T-helper 17 cell (primary cell): ENCODE results near the gene DNAJB6. TPM values are rescaled to one million over a fixed set of nuclear protein-coding genes. Genes with fewer than 3 reads are reported as not detected.

Experiments used
- ATAC-seq: fragments of 150-1000 bp; cut with Tn5 transposase; 2 replicates; pipeline ENCODE4 v1.10.0; 2021; ENCODE audit warnings: mild to moderate bottlenecking, moderate library complexity
- DNase-seq, 3 donors: peaks; one replicate each; pipeline versions ENCODE4 v3.0.0 to v3.0.0-alpha.2; 2020 to 2021
- H3K9me3 ChIP-seq: one replicate; pipeline ENCODE4 v1.7.0; 2013; ENCODE audit warnings: low read length, mild to moderate bottlenecking; ENCODE audit not compliant: control insufficient read depth, poor library complexity, severe bottlenecking
- H3K27ac Mint-ChIP-seq: one replicate; pipeline ENCODE4 v1.8.0; 2022; ENCODE audit warnings: mild to moderate bottlenecking, moderate library complexity, mixed read lengths
- H3K27me3 Mint-ChIP-seq: one replicate; pipeline ENCODE4 v1.8.0; 2022; ENCODE audit warnings: mixed read lengths
- H3K36me3 Mint-ChIP-seq: one replicate; pipeline ENCODE4 v1.8.0; 2022; ENCODE audit warnings: low read depth, mixed read lengths
- H3K4me1 Mint-ChIP-seq: one replicate; pipeline ENCODE4 v1.8.0; 2022; ENCODE audit warnings: mild to moderate bottlenecking, mixed read lengths
- H3K4me3 Mint-ChIP-seq: one replicate; pipeline ENCODE4 v1.8.0; 2022; ENCODE audit warnings: mild to moderate bottlenecking, moderate library complexity, mixed read lengths
- total RNA-seq, 4 donors: library from RNA in 2 of 4; stranded (reverse) in 2 of 4; gene quantifications; one replicate each; pipeline ENCODE4 v1.2.3 and lab custom pipeline; 2022 to 2026

The DNAJB6 gene
- 100 to 1,000 TPM; 266 to 278 TPM for total RNA-seq
- 181 to 362 reads per million in 2 donors for total RNA-seq (lab: John Stamatoyannopoulos, UW)

DNA sequence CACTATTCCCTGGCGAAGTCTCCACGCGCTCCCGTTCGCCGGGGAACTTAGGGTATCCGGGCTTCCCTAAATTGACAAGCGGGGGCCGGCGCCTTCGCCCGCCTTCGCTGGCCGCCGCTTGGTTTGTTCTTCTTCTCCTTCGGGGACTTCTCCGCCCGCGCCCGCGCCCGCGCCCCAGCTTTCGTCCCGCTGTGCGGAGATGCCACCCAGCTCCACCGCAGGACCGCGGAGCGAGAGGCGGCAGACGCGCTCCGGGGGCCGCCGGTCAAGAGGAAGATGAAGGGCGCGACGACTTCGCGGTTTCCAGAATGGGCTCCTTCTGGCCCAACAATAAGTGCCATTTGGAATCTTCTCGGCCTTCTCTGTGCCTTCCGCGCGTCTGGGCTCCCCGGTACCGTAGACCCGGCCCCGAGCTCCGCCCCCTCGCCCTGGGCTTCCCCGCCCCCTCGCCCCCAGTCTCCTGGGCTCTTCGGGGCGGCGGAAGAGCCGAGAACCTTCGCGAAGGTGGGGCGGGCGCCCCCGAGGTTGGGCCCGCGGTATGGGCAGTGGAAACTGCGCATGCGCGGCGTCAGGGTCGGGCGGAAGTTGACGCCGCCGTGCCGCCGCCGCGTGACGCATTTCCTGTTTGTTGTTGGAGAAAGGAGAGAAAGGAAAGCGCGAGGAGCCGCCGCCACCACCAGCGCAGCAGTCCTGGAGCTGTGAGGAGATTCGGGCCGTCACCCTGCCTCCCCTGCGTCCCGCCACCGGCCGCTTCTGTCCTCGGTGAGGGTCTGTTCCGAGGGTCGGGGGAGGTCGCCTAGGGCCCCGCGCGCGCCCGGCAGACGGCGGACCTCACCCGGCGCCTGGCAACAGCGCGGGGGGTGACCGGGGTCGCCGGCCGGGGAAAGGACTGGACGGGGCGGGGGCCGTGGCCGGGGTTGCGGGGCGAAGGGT, at the start of gene DNAJB6:
Gene DNAJB6, plus strand, starts transcription at position 622 of the 933 bp plus-strand sequence. CDS start 21,569 bp downstream, outside the sequence.
- H3K9me3 ChIP-seq: no peaks in the 10 kb centered on the region
- peaks cover 33% of the 10 kb centered on the region for H3K4me1 Mint-ChIP-seq
- peak within 1 kb of the TSS; percentile 98 for H3K4me3 Mint-ChIP-seq
- H3K27me3 Mint-ChIP-seq: peaks cover 11% of the 10 kb centered on the region
- peaks cover 4% of the 10 kb centered on the region for H3K36me3 Mint-ChIP-seq
- ATAC-seq (peak; percentile 85), DNase-seq (peak; percentile 94 to 98 (median 96))
- peak within 1 kb of the TSS; percentile 96 for H3K27ac Mint-ChIP-seq

DNA sequence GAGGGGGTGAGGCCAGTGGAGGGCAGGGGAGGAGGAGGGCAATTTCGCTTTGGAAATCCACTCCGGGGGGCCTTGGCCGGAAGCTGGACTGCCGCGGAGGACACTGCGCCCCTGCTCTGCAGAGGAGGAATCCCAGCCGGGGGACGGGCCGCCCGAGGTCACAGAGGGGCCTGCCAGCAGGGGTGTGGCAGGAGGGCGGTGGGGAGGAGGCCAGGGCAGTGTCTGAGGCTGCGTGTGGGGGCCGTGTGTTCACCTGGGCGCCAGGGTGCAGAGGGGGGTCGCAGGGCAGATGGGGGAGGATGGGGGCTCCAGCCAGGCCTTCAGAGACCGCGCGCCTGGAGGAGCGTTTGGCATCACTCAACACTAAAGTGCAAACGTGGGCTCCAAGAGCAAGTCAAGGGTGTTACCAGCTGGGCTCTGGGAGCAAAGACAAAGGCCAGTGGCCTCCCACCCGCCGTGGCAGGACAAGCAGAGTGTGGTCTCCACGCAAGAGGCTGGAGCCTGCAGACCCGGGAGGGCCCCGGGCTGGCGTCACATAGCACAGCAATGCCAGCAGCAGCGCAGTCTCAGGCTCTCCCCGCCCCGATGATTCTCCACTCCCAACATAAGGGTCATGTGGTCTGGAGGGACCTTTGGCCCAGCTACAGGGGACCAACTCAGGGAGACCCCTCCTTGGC, 45.3 kb upstream of the DNAJB6 start:
- Mint-ChIP-seq H3K36me3 (peaks cover 3% of the 10 kb centered on the region), H3K27me3 (peaks cover 5% of the 10 kb centered on the region), H3K4me1 (peaks cover 5% of the 10 kb centered on the region), H3K27ac (no peak overlapping the region), H3K4me3 (no peak overlapping the region)
- ATAC-seq (no peak), DNase-seq (no peak)
- no peaks in the 10 kb centered on the region for H3K9me3 ChIP-seq

DNA sequence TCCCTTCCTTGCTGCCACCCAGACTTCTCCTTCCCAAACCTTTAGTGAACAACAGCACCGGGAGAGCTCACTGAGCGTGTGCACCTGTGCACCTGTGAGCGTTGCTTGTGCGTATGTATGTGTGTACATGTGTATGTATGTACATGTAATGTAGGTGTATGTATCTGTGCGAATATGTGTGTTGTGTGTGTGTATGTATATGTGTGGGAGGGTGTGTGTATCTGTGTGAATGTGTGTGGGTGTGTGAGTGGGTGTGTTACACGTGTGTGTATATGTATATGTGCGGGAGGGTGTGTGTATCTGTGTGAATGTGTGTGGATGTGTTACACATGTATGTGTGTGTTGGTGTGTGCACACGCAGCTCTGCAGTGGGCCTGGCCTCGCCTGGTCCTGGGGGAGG, 44.5 kb upstream of the DNAJB6 start:
- peak overlapping the region; percentile 34 for H3K4me3 Mint-ChIP-seq
- peaks cover 5% of the 10 kb centered on the region for H3K27me3 Mint-ChIP-seq
- peaks cover 10% of the 10 kb centered on the region for H3K4me1 Mint-ChIP-seq
- no peaks in the 10 kb centered on the region for H3K9me3 ChIP-seq
- ATAC-seq (no peak), DNase-seq (no peak)
- peaks cover 3% of the 10 kb centered on the region for H3K36me3 Mint-ChIP-seq
- H3K27ac Mint-ChIP-seq: no peak overlapping the region

DNA sequence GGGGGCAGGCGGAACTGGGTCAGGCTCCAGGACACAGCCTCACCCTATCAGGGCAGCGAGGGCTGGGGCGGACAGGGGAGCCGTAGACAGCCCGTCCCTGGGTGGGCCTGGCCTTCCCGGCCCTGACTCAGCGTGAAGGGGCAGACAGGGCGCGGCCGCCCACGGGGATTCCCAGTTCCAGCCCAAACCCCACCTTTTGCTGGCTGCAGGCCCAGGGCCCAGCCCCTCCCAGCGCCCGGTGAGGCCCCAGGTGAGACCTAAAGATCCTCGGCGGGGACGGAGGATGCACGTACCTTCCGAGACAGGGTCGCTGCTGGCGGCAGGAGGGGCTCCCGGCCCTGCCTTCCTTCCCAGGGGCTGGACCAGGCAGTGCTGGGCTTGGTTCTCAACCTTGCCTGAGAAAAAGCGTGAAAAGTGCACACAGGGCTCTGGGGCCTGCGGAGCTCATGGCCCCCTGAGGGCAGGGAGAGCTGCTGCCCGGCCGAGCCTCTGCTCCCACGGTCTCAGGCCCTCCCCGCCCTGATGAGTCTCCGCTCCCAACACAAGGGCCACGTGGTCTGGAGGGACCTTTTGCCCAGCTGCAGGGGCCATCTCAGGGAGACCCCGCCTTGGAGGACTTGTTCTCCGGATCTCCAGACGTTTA, 43.9 kb upstream of the DNAJB6 start:
- no peak for DNase-seq
- no peak for ATAC-seq
- H3K4me1 Mint-ChIP-seq: peaks cover 13% of the 10 kb centered on the region
- no peaks in the 10 kb centered on the region for H3K9me3 ChIP-seq
- H3K27ac Mint-ChIP-seq: no peak overlapping the region
- peaks cover 3% of the 10 kb centered on the region for H3K36me3 Mint-ChIP-seq
- H3K27me3 Mint-ChIP-seq: peaks cover 5% of the 10 kb centered on the region
- H3K4me3 Mint-ChIP-seq: no peak overlapping the region

DNA sequence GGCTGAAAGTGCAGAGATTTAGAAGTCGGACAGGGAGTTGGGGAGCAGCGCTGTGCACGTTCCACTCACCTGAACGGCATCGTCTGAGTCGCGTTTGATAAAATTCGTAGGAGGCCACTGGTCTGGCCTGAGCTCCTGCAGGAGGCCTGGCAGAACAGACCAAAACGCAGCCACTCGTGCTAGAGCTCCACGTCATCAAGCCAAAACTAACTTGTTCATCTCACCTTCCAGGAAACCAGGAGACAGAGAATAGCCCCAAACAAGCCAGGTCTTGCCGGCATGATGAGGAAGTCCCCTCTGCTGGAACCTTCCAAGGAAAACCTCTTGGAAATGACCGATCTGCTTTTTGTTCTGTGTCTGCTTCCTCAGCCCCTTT, 43.4 kb upstream of the DNAJB6 start:
- Mint-ChIP-seq H3K36me3 (peaks cover 3% of the 10 kb centered on the region), H3K4me1 (peaks cover 14% of the 10 kb centered on the region), H3K27ac (no peak overlapping the region), H3K27me3 (peaks cover 5% of the 10 kb centered on the region), H3K4me3 (no peak overlapping the region)
- no peaks in the 10 kb centered on the region for H3K9me3 ChIP-seq
- DNase-seq (no peak), ATAC-seq (no peak)

DNA sequence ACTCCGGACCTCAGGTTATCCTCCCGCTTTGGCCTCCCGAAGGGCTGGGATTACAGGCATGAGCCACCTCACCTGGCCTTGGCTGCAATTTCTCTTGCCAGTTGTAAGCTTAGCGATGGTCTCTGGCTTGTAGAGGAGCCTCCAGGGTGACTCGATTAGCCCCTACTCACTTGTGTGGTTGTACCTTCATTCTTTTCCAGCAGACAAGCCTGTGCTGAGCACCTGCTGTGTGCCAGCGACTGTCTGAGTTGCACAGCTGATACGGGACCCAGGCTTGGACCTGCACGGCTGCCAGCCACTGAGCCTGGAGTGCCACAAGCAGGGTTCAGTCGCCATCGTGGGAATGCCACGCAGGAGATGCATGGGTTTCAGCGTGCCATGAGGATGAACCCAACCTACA, 42.0 kb upstream of the DNAJB6 start:
- peaks cover 23% of the 10 kb centered on the region for H3K4me1 Mint-ChIP-seq
- ATAC-seq: no peak
- H3K27ac Mint-ChIP-seq: no peak overlapping the region
- H3K36me3 Mint-ChIP-seq: peaks cover 3% of the 10 kb centered on the region
- no peak for DNase-seq
- no peaks in the 10 kb centered on the region for H3K9me3 ChIP-seq
- H3K27me3 Mint-ChIP-seq: peaks cover 5% of the 10 kb centered on the region
- H3K4me3 Mint-ChIP-seq: no peak overlapping the region

DNA sequence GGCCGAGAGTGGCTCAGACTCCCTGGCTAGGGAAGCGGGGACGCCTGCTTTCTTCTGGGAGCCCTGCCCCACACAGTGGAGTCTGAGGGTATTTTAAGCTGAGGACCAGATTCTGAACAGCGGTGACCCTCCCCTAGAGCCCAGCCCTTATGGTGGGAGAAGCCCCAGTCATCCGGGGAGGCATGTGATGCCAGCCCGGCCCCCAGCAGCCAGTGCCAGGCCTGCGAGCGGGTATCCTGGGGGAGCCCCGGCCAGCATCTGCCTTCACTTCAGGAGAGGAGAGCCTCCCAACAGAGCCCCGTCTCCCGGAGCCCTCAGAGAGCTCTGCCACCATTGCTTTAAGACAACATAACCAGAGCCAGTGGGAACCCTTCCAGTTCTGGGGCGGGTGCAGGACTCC, 41.5 kb upstream of the DNAJB6 start:
- H3K4me3 Mint-ChIP-seq: no peak overlapping the region

DNA sequence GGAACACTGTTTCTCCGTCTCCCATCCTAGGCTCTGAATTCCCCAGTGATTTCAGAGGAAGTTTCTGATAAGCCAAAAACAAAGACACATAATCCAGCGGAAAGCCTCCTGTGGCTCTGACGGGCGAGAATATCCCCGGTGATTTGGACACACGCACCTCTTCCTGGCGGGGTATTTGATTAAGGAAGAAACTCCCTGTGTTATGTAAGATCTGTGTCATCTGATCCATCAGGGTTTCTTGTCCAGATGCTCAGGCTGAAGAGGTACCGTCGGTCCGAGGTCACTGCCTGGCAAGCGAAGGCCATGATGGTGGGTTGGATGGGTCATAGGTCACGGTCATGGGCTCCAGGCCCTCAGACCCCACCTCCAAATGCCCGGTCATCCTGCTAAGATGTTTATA, 39.6 kb upstream of the DNAJB6 start:
- ATAC-seq (no peak), DNase-seq (no peak)
- peaks cover 34% of the 10 kb centered on the region for H3K4me1 Mint-ChIP-seq
- H3K27ac Mint-ChIP-seq: peak overlapping the region; percentile 79
- no peak overlapping the region for H3K4me3 Mint-ChIP-seq
- H3K9me3 ChIP-seq: no peaks in the 10 kb centered on the region
- no peaks in the 10 kb centered on the region for H3K27me3 Mint-ChIP-seq
- H3K36me3 Mint-ChIP-seq: peaks cover 2% of the 10 kb centered on the region

More for the DNA sequence above, 41.5 kb upstream of the DNAJB6 start:
- ATAC-seq (no peak), DNase-seq (no peak)
- no peaks in the 10 kb centered on the region for H3K9me3 ChIP-seq
- H3K4me1 Mint-ChIP-seq: peaks cover 24% of the 10 kb centered on the region
- H3K27ac Mint-ChIP-seq: no peak overlapping the region
- peaks cover 5% of the 10 kb centered on the region for H3K27me3 Mint-ChIP-seq
- peaks cover 3% of the 10 kb centered on the region for H3K36me3 Mint-ChIP-seq

DNA sequence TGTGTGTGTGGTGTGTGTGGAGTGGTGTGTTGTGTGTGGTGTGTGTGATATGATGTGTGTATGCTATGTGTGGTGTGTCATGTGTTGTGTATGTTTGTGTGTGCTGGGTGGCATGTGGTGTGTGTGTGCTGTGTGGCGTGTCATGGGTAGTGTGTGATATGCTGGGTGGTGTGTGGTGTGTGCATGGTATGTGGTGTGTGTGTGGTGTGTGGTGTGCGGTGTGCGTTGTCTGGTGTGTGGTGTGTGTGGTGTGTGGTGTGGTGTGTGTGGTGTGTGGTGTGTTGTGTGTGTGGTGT, 37.5 kb upstream of the DNAJB6 start:
- Mint-ChIP-seq H3K4me3 (peak overlapping the region; percentile 37), H3K27ac (peak overlapping the region; percentile 8), H3K36me3 (no peaks in the 10 kb centered on the region), H3K27me3 (no peaks in the 10 kb centered on the region), H3K4me1 (peaks cover 39% of the 10 kb centered on the region)
- no peak for DNase-seq
- no peak for ATAC-seq
- no peaks in the 10 kb centered on the region for H3K9me3 ChIP-seq

DNA sequence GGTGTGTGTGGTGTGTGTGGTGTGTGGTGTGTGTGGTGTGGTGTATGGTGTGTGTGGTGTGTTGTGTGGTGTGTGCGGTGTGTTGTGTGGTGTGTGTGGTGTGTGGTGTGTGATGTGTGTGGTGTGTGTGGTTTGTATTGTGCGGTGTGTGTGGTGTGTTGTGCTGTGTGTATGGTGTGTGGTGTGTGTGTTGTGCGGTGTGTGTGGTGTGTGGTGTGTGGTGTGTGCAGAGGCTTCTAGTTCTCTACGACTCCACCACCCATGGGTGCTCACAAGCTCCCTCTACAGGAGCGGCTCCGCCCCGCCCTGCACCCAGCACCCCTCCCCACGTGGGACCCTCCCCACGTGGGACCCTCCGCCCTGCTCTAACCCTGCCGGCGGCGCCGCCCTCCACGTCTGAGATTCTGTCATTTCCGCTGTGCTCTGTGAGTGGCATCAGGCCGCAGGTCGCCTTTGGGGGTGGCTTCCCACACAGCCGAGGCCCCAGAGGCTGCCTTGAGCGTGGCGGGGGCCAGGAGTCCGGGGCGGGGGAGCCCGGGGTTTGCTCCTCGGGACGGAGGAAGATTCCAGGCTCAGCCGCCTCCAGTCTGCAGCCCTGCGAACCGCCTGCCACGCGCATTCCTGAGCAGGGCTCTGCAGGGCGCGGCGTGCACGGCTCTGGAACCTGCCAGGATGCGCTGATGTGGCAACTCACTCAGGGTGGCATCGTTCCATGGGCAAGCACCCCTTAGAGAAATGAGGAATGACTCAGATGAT, 37.0 kb upstream of the DNAJB6 start:
- Mint-ChIP-seq H3K4me1 (peaks cover 39% of the 10 kb centered on the region), H3K27me3 (no peaks in the 10 kb centered on the region), H3K27ac (peak overlapping the region; percentile 97), H3K4me3 (peak overlapping the region; percentile 7), H3K36me3 (no peaks in the 10 kb centered on the region)
- DNase-seq (peak; percentile 33 to 65 (median 46)), ATAC-seq (peak; percentile 46)
- no peaks in the 10 kb centered on the region for H3K9me3 ChIP-seq

DNA sequence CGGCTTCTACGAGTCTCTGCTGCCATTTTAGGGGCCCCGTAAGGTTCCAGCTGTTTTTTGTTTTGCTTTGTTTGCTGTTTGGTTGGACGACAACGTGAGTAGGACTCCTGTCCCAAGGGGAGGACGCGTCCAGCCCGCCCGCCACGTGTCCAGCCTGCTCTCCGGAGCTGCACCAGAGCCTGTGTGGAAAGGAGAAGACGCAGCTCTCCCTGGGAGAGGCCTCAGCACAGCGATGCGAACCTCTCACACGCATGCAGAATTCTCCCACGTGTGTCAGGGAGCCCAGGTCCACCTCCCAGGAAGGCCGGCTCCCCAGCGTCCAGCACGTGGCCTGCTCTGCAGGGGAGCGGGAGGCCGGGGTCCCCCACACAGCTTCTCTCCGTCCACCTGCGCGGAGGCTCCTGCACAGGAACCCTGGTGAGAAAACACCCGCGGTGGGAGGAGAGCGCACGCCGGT, 36.4 kb upstream of the DNAJB6 start:
- Mint-ChIP-seq H3K4me3 (no peak overlapping the region), H3K27me3 (no peaks in the 10 kb centered on the region), H3K27ac (peak overlapping the region; percentile 97), H3K36me3 (no peaks in the 10 kb centered on the region), H3K4me1 (peaks cover 39% of the 10 kb centered on the region)
- ATAC-seq (no peak), DNase-seq (no peak)
- no peaks in the 10 kb centered on the region for H3K9me3 ChIP-seq

DNA sequence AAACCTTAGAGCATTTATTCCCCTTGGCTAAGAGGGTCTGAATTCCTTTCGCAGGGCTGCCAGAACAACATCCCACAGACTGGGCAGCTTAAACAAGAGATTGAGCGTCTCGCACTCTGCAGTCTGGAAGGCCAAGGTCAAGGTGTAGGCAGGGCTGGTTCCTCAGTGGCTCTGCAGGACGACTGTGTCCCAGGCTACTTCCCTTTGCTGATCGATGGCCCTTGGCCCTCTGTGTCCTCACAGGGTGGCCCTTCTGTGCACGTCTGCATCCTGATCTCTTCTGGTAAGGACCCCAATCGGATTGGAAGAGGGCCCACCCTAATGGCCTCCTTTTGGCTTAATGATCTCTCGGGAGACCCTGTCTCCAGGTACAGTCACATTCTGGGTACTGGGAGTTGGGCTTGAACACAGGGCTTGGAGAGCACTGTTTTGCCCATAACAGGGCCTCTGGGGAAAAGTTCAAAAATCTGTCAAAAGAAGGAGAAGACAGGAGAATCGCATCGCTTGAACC, 35.1 kb upstream of the DNAJB6 start:
- DNase-seq: no peak
- H3K4me1 Mint-ChIP-seq: peaks cover 39% of the 10 kb centered on the region
- H3K9me3 ChIP-seq: no peaks in the 10 kb centered on the region
- H3K36me3 Mint-ChIP-seq: no peaks in the 10 kb centered on the region
- no peak for ATAC-seq
- no peaks in the 10 kb centered on the region for H3K27me3 Mint-ChIP-seq
- H3K4me3 Mint-ChIP-seq: peak overlapping the region; percentile 83
- peak overlapping the region; percentile 97 for H3K27ac Mint-ChIP-seq
